BE2C (cell line): Measurements from ENCODE around the gene ICA1L.
A peak's percentile ranks its signal among the peaks of the same experiment; 100 is the strongest.

Experiments
- DNase-seq: peaks from one replicate; pipeline ENCODE4 v3.0.0-alpha.2; 2020
- H3K27me3 ChIP-seq: fragments of 250-450 bp; sonication (Bioruptor Pico); 2 replicates; pipeline ENCODE4 v1.5.1; 2020; ENCODE audit warnings: mild to moderate bottlenecking
- H3K36me3 ChIP-seq: fragments of 250-450 bp; sonication (Bioruptor Pico); 2 replicates; pipeline ENCODE4 v1.5.1; 2020; ENCODE audit warnings: mild to moderate bottlenecking
- H3K4me1 ChIP-seq: fragments of 250-450 bp; sonication (Bioruptor Pico); 2 replicates; pipeline ENCODE4 v1.5.1; 2020
- H3K4me3 ChIP-seq: 2 replicates; pipeline ENCODE4 v1.5.1; 2011; ENCODE audit warnings: low read depth, low read length
- H3K9me3 ChIP-seq: fragments of 250-450 bp; sonication (Bioruptor Pico); 2 replicates; pipeline ENCODE4 v1.5.1; 2020
- TF ChIP-seq, protein P1 (sequence below): IDR thresholded peaks from 2 replicates; pipeline ENCODE4 v1.5.1; 2012; ENCODE audit warnings: mild to moderate bottlenecking, low read depth, low read length

ICA1L gene

DNA sequence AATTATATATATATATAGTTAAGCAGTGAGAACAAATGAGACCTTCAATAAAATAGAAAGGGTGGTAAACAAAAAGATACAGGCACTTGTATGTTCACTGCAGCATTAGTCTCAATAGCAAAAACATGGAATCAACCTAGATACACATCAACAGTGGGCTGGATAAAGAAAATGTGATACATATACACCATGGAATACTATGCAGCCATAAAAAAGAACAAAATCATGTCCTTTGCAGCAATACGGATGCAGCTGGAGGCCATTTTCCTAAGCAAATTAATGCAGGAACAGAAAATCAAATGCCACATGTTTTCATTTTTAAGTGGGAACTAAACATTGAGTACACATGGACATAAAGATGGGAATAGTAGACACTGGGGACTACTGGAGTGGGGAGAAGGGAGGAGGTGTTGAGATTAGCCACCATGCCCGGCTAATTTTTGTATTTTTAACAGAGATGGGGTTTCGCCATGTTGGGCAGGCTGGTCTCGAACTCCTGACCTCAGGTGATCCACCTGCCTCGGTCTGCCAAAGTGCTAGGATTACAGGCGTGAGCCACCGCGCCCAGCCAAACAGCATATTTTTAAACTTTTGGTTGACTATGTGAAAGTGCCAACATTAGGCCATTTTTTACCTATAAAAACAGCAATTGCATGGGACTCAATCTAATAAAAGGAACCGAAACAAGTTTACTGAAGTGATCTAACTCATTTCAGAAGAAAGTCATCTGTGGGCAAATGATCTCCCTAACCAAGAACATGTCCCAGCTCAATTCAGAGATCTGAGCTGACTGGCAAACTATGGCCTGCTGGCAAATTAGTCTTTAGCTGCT lies 23.7 kb downstream of the ICA1L start:
- DNase-seq, result no peak
- no peak overlapping the region for H3K4me3 ChIP-seq
- no peaks in the 10 kb centered on the region for H3K27me3 ChIP-seq
- TF ChIP-seq, protein P1, sequence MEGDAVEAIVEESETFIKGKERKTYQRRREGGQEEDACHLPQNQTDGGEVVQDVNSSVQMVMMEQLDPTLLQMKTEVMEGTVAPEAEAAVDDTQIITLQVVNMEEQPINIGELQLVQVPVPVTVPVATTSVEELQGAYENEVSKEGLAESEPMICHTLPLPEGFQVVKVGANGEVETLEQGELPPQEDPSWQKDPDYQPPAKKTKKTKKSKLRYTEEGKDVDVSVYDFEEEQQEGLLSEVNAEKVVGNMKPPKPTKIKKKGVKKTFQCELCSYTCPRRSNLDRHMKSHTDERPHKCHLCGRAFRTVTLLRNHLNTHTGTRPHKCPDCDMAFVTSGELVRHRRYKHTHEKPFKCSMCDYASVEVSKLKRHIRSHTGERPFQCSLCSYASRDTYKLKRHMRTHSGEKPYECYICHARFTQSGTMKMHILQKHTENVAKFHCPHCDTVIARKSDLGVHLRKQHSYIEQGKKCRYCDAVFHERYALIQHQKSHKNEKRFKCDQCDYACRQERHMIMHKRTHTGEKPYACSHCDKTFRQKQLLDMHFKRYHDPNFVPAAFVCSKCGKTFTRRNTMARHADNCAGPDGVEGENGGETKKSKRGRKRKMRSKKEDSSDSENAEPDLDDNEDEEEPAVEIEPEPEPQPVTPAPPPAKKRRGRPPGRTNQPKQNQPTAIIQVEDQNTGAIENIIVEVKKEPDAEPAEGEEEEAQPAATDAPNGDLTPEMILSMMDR, result no peak
- peaks cover 4% of the 10 kb centered on the region for H3K4me1 ChIP-seq
- no peaks in the 10 kb centered on the region for H3K36me3 ChIP-seq
- H3K9me3 ChIP-seq, result no peaks in the 10 kb centered on the region

DNA sequence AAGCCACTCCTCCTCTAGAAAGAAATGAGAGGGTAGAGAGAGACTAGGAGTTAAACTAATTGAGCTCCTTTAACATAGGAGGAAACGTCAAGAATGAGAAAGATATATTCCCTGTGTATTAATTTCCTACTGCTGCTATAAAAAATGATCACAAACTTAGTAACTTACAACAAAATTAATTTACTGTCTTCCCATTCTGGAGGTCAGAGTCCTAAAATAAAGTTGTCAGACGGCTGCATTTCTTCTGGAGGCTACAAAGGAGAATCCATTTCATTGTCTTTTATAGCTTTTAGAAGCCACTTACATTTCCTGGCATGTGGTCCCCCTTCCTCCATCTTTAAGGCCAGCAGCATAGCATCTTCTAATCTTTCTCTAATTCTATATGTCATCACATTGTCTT lies 26.9 kb downstream of the ICA1L start:
- Histone ChIP-seq H3K27me3 (no peaks in the 10 kb centered on the region), H3K4me1 (peaks cover 4% of the 10 kb centered on the region), H3K4me3 (no peak overlapping the region), H3K36me3 (no peaks in the 10 kb centered on the region), H3K9me3 (no peaks in the 10 kb centered on the region)
- no peak for DNase-seq
- TF ChIP-seq, protein P1, result no peak

DNA sequence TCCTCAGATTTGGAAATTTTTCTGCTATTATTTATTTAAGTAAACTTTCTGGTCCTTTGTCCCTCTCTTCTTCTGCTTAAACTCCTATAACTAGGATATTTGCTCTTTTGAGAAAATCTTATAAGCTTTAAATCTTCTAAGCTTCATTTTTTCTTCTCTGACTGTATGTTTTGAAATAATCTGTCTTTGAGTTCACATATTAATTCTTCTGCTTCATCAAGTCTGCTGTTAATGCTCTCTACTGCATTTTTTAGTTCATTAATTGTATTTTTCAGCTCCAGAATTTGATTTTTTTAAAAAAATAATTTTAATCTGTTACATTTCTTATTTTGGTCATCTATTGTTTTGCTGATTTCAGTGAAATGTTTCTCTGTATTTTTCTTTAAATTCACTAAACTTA lies 28.9 kb downstream of the ICA1L start:
- no peaks in the 10 kb centered on the region for H3K27me3 ChIP-seq
- TF ChIP-seq, protein P1, result no peak
- no peak for DNase-seq
- H3K4me1 ChIP-seq, result peaks cover 4% of the 10 kb centered on the region
- H3K4me3 ChIP-seq, result no peak overlapping the region
- no peaks in the 10 kb centered on the region for H3K36me3 ChIP-seq
- no peaks in the 10 kb centered on the region for H3K9me3 ChIP-seq

DNA sequence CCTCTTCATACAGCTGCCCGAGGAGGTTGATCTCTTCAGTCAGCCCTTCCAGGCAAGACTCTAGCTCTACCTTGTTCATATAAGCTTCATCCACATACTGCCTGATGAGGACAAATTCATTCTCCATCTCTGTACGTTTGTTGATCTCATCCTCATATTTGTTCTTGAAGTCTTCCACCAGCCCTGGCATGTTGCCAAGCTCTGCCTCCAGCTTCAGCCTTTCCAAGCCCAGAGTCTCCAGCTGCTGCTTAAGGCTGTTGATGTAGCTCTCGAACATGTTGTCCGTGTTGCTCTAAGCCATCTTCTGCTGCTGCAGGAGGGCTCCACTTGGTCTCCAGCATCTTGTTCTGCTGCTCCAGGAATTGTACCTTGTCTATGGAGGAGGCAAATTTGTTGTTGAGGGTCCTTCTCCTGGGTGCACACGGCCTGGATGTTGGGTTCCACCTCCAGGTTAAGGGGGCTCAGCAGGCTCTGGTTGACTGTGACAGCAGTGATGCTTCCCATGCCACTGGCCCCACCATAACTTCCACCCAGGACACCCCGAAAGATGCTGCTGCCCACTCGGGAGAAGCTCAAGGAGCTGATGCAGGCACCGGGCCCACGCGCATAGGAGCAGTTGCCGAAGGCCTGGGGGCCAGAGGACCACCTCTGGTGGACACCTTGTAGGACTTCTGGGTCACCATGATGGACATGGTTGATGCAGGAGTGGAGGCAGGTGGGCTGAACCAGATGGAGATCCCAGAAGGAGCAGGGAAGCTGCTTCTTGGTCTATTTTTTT lies 30.3 kb downstream of the ICA1L start:
- no peaks in the 10 kb centered on the region for H3K36me3 ChIP-seq
- no peak overlapping the region for H3K4me3 ChIP-seq
- no peaks in the 10 kb centered on the region for H3K27me3 ChIP-seq
- H3K4me1 ChIP-seq, result no peaks in the 10 kb centered on the region
- DNase-seq, result no peak
- no peaks in the 10 kb centered on the region for H3K9me3 ChIP-seq
- TF ChIP-seq, protein P1, result no peak

DNA sequence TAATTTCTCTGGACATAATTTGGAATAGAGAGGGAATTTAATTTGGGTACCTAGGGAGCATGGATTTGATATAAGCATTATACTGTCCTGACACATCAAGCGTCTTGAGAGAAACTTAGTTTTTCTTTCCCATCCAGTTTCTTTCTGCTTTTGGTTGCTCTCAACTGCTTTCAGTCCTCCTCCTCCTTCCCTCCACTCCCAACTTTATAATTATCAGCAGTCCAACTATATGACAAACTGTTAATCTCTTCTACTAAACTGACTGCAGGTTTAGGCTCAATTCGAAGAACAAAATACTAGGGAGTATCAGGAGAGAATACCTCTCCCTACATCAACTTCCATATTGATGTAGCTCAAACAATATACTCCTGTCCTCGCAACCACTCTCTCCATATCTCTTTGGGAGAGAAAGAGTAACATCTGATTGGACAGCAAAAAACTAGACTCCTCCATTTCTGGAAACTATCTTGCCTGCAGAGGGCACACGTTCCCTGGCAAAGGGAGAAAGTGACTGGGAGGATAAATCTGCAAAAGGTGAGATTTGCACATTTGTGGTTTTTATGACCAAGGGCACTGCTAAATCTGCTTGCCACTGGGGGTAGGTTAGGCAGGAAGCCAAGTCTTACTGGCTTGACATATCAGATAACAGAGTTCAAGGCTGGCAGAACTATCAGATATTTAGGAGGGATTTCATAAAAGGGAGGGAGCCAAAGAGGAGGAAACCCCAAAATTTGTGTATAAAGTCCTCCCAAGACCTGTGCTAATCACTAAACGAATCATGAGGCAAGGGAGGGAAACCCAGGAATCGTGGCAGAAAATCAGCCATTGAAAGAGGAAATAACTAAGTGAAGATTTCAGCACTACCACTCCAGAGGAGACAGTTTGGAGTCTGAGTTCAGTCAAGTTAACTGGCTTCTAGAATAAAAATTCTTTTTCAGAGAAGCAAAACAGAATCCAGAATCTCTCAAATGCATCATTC lies 40.0 kb downstream of the ICA1L start:
- Histone ChIP-seq H3K4me1 (peaks cover 7% of the 10 kb centered on the region), H3K27me3 (no peaks in the 10 kb centered on the region), H3K36me3 (no peaks in the 10 kb centered on the region), H3K9me3 (no peaks in the 10 kb centered on the region), H3K4me3 (peak overlapping the region; percentile 42)
- TF ChIP-seq, protein P1, result peak; percentile 94
- DNase-seq, result peak; percentile 65
